HG02623 (cell line): Measurements from ENCODE around the gene THEM5.

ENCODE experiments used
- ATAC-seq: cut with Tn5 transposase; IDR thresholded peaks from one replicate; pipeline ENCODE4 v1.9.1; 2021; ENCODE audit warnings: moderate library complexity; ENCODE audit not compliant: unreplicated experiment

THEM5 gene

GRCh38 chr1:151802372-151802771 is 51.1 kb downstream of the THEM5 start:
- no peak for ATAC-seq

GRCh38 chr1:151801846-151802245 is 51.7 kb downstream of the THEM5 start:
- no peak for ATAC-seq

- no peak for ATAC-seq
Measured at GRCh38 chr1:151801310-151801820, 52.1 kb downstream of the THEM5 start.

GRCh38 chr1:151800830-151801229 is 52.7 kb downstream of the THEM5 start:
- no peak for ATAC-seq

GRCh38 chr1:151799179-151800022 is 54.1 kb downstream of the THEM5 start:
- no peak for ATAC-seq

GRCh38 chr1:151798571-151798970 is 54.9 kb downstream of the THEM5 start:
- no peak for ATAC-seq
